Testis (tissue), 2 donors: ENCODE measurements around the gene PLA2G2D.

Experiments used
- POLR2A ChIP-seq: fragments of 450-650 bp; IDR thresholded peaks from one replicate; pipeline ENCODE4 v1.6.1; 2017; ENCODE audit warnings: antibody characterized with exemption, mild to moderate bottlenecking, moderate library complexity
- TF ChIP-seq, protein P1 (sequence below), 3 experiments: fragments of 450-650 bp in 2 of 3; fragments of 200-600 bp in 1 of 3; sonication (generic) in 1 of 3; IDR thresholded peaks; one replicate each; pipeline ENCODE4 v1.5.1; 2016 to 2019; ENCODE audit warnings: antibody characterized with exemption in 3 of 3, mild to moderate bottlenecking in 2 of 3, moderate library complexity in 1 of 3

DNA sequence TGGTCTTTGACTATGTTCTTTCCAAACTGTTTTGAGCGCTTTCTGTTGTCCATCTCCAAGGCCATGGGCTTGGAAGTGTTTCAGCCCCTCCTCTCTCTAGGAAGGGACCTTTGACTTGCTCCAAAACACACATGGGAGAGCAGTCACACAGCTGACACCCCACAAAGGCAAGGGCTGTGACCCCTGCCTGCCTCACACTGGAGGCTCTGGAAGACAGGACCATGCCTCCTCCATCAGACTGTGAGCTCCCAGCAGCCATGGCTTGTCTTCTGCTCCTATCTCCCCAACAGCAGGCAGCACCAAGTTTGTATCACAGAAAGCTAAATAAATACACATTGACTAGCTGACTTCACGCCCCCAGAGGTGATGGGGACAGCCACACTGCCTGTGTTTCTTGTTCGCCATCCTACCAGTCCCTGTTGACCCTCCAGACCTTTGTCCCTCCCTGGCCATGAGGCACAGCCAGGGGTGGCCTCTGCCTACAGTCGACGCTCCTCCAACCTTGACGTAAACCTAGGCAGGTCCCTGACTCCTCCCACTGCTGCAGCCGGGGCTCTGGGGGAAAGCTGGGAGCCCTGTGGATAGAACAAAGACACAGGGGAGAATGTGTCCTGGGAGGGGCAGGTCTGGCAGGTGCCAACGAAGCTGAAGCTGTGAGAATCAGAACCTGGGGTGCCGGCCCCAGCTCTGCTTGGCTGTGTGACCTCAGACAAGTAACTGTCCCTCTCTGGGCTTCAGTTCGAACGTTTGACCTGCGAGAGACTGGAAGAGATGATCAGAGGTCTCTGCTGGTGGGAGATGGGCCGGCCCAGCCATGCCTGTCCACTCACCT lies 24.6 kb upstream of the PLA2G2D start:
- TF ChIP-seq, protein P1, sequence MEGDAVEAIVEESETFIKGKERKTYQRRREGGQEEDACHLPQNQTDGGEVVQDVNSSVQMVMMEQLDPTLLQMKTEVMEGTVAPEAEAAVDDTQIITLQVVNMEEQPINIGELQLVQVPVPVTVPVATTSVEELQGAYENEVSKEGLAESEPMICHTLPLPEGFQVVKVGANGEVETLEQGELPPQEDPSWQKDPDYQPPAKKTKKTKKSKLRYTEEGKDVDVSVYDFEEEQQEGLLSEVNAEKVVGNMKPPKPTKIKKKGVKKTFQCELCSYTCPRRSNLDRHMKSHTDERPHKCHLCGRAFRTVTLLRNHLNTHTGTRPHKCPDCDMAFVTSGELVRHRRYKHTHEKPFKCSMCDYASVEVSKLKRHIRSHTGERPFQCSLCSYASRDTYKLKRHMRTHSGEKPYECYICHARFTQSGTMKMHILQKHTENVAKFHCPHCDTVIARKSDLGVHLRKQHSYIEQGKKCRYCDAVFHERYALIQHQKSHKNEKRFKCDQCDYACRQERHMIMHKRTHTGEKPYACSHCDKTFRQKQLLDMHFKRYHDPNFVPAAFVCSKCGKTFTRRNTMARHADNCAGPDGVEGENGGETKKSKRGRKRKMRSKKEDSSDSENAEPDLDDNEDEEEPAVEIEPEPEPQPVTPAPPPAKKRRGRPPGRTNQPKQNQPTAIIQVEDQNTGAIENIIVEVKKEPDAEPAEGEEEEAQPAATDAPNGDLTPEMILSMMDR (IDR thresholded peaks at IDR 0.05): no peak
- no peak for TF ChIP-seq POLR2A
